Liver (tissue), 9 donors: ENCODE data around the gene VASP. TPM values are rescaled to one million over a fixed set of nuclear protein-coding genes. Genes with fewer than 3 reads are reported as not detected.

ENCODE experiments used
- DNase-seq: peaks from one replicate; pipeline ENCODE4 v3.0.0-alpha.2; 2017; ENCODE audit warnings: low spot score
- H3K27ac ChIP-seq, 2 donors: one replicate each; pipeline ENCODE4 v1.7.0; 2013; ENCODE audit warnings: inconsistent platforms in 2 of 2, low read length in 2 of 2, control low read depth in 1 of 2, low read depth in 1 of 2, mild to moderate bottlenecking in 1 of 2
- H3K27me3 ChIP-seq, 4 donors: one replicate each; pipeline versions ENCODE4 v1.6.1 to v1.7.0; 2013; ENCODE audit warnings: low read length in 3 of 4, inconsistent platforms in 1 of 4, mild to moderate bottlenecking in 1 of 4, moderate library complexity in 1 of 4; ENCODE audit not compliant: control insufficient read depth in 4 of 4, insufficient read depth in 4 of 4
- H3K36me3 ChIP-seq, 4 donors: one replicate each; pipeline versions ENCODE4 v1.6.1 to v1.7.0; 2013; ENCODE audit warnings: low read length in 3 of 4, mild to moderate bottlenecking in 3 of 4, low read depth in 1 of 4, moderate library complexity in 1 of 4; ENCODE audit not compliant: control insufficient read depth in 4 of 4, insufficient read depth in 3 of 4
- H3K4me1 ChIP-seq, 4 donors: one replicate each; pipeline versions ENCODE4 v1.6.1 to v1.7.0; 2013; ENCODE audit warnings: low read length in 3 of 4, mild to moderate bottlenecking in 3 of 4, moderate library complexity in 1 of 4; ENCODE audit not compliant: control insufficient read depth in 4 of 4, insufficient read depth in 4 of 4
- H3K4me3 ChIP-seq, 3 donors: one replicate each; pipeline versions ENCODE4 v1.6.1 to v1.7.0; 2013; ENCODE audit warnings: low read length in 3 of 3, control low read depth in 1 of 3, low read depth in 1 of 3, mild to moderate bottlenecking in 1 of 3
- H3K9ac ChIP-seq, 2 donors: one replicate each; pipeline ENCODE4 v1.7.0; 2013; ENCODE audit warnings: low read length in 2 of 2, mild to moderate bottlenecking in 2 of 2, moderate library complexity in 2 of 2, control low read depth in 1 of 2, low read depth in 1 of 2
- H3K9me3 ChIP-seq, 4 donors: one replicate each; pipeline versions ENCODE4 v1.6.1 to v1.7.0; 2013; ENCODE audit warnings: low read length in 3 of 4; ENCODE audit not compliant: control insufficient read depth in 4 of 4
- CTCF ChIP-seq: fragments of 150-350 bp; IDR thresholded peaks from 2 replicates; pipeline ENCODE4 v1.5.1; 2017; ENCODE audit warnings: improper control_type of control experiment, low read depth, low read length; ENCODE audit not compliant: missing input control
- EGR1 ChIP-seq, 2 donors: IDR thresholded peaks; 2 replicates each; pipeline ENCODE4 v1.6.1; 2016 to 2018; ENCODE audit warnings: antibody characterized with exemption in 2 of 2, low read depth in 2 of 2
- FOXA1 ChIP-seq: IDR thresholded peaks from 2 replicates; pipeline ENCODE4 v1.6.1; 2016; ENCODE audit warnings: antibody characterized with exemption
- FOXA2 ChIP-seq: IDR thresholded peaks from 2 replicates; pipeline ENCODE4 v1.6.1; 2016; ENCODE audit warnings: antibody characterized with exemption
- GABPA ChIP-seq, 2 donors: IDR thresholded peaks in 1 of 2; conservative IDR thresholded peaks in 1 of 2; 2 replicates each; pipeline ENCODE4 v1.6.1; 2016; ENCODE audit warnings: antibody characterized with exemption in 2 of 2, mild to moderate bottlenecking in 1 of 2, moderate library complexity in 1 of 2
- HNF4A ChIP-seq, 2 donors: conservative IDR thresholded peaks; 2 replicates each; pipeline ENCODE4 v1.6.1; 2016; ENCODE audit warnings: antibody characterized with exemption in 2 of 2, mild to moderate bottlenecking in 2 of 2
- HNF4G ChIP-seq: IDR thresholded peaks from 2 replicates; pipeline ENCODE4 v1.6.1; 2016; ENCODE audit warnings: antibody characterized with exemption
- MAX ChIP-seq: IDR thresholded peaks from 2 replicates; pipeline ENCODE4 v1.6.1; 2016; ENCODE audit warnings: antibody characterized with exemption
- RAD21 ChIP-seq, 2 donors: IDR thresholded peaks; 2 replicates each; pipeline ENCODE4 v1.6.1; 2016; ENCODE audit warnings: antibody characterized with exemption in 2 of 2, mild to moderate bottlenecking in 2 of 2
- RXRA ChIP-seq, 2 donors: IDR thresholded peaks; 2 replicates each; pipeline ENCODE4 v1.6.1; 2017 to 2018; ENCODE audit warnings: antibody characterized with exemption in 2 of 2, mild to moderate bottlenecking in 1 of 2
- SP1 ChIP-seq: IDR thresholded peaks from 2 replicates; pipeline ENCODE4 v1.6.1; 2018; ENCODE audit warnings: antibody characterized with exemption, mild to moderate bottlenecking
- TAF1 ChIP-seq: conservative IDR thresholded peaks from 2 replicates; pipeline ENCODE4 v1.6.1; 2016; ENCODE audit warnings: antibody characterized with exemption, mild to moderate bottlenecking
- ZBTB33 ChIP-seq: IDR thresholded peaks from 2 replicates; pipeline ENCODE4 v1.6.1; 2016; ENCODE audit warnings: antibody characterized with exemption
- WGBS: extraction: QIAGEN DNeasy Blood & Tissue Kit; methylation state at CpG from one replicate; pipeline ENCODE4 v1.1.7; 2013; 5-methylcytosine and 5-hydroxymethylcytosine counted together
- polyA plus RNA-seq, 2 donors: library from polyadenylated mRNA; stranded (reverse) in 1 of 2; unstranded in 1 of 2; fragments of 200-250 nt in 1 of 2; fragments of >200 nt in 1 of 2; fragmentation: Nextera tagmentation in 1 of 2; extraction: Ambion mirVana in 1 of 2; gene quantifications; one replicate each; pipeline versions ENCODE4 v1.2.1 to v1.2.3, GENCODE V29; 2013 to 2015
- total RNA-seq, 2 donors: library from RNA; depleted of rRNA; stranded (reverse); fragments of >200 nt; gene quantifications; one replicate each; pipeline ENCODE4 v1.2.3, GENCODE V29; 2014
- TF ChIP-seq, protein P1 (sequence below): IDR thresholded peaks from 2 replicates; pipeline ENCODE4 v1.6.1; 2016; ENCODE audit warnings: antibody characterized with exemption, mild to moderate bottlenecking
- donor health status: healthy.
- donor health status: healthy.
- donor health status: healthy.
- donor health status: healthy.
- donor health status: healthy.

Gene VASP
- total and polyA plus RNA-seq, 4 donors = 7.3 to 29.1 (median 22.7) TPM

- Histone ChIP-seq H3K27ac (no peak overlapping the region), H3K9me3 (no peaks in the 10 kb centered on the region), H3K9ac (no peak overlapping the region), H3K4me3 (no peak overlapping the region), H3K4me1 (peaks cover 5 to 23% (median 9%) of the 10 kb centered on the region in 4 donors), H3K36me3 (peaks cover 1 to 23% (median 9%) of the 10 kb centered on the region in 4 donors), H3K27me3 (no peaks in the 10 kb centered on the region)
- peak; percentile 9 to 19 for TF ChIP-seq HNF4A (conservative IDR thresholded peaks at IDR 0.05)
- no peak for TF ChIP-seq ZBTB33
- TF ChIP-seq GABPA (IDR thresholded peaks at IDR 0.05 in 1 of 2, conservative IDR thresholded peaks at IDR 0.05 in 1 of 2) = no peak
- TF ChIP-seq MAX = no peak
- TF ChIP-seq TAF1 = no peak
- TF ChIP-seq RXRA (IDR thresholded peaks at IDR 0.05) = peak in 1 of 2 donors; percentile 16
- TF ChIP-seq, protein P1, sequence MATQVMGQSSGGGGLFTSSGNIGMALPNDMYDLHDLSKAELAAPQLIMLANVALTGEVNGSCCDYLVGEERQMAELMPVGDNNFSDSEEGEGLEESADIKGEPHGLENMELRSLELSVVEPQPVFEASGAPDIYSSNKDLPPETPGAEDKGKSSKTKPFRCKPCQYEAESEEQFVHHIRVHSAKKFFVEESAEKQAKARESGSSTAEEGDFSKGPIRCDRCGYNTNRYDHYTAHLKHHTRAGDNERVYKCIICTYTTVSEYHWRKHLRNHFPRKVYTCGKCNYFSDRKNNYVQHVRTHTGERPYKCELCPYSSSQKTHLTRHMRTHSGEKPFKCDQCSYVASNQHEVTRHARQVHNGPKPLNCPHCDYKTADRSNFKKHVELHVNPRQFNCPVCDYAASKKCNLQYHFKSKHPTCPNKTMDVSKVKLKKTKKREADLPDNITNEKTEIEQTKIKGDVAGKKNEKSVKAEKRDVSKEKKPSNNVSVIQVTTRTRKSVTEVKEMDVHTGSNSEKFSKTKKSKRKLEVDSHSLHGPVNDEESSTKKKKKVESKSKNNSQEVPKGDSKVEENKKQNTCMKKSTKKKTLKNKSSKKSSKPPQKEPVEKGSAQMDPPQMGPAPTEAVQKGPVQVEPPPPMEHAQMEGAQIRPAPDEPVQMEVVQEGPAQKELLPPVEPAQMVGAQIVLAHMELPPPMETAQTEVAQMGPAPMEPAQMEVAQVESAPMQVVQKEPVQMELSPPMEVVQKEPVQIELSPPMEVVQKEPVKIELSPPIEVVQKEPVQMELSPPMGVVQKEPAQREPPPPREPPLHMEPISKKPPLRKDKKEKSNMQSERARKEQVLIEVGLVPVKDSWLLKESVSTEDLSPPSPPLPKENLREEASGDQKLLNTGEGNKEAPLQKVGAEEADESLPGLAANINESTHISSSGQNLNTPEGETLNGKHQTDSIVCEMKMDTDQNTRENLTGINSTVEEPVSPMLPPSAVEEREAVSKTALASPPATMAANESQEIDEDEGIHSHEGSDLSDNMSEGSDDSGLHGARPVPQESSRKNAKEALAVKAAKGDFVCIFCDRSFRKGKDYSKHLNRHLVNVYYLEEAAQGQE = no peak
- no peak for TF ChIP-seq CTCF
- no peak for TF ChIP-seq HNF4G
- TF ChIP-seq EGR1 (IDR thresholded peaks at IDR 0.05; ENCODE audit: low read depth in 2 of 2) = no peak
- DNase-seq = no peak
- WGBS = 66% methylated on average over 15 of the region's 15 CpGs
These were observed 17.4 kb downstream of the VASP start for GRCh38 chr19:45524575-45525129.

GRCh38 chr19:45526143-45526542, 18.9 kb downstream of the VASP start:
- DNase-seq = no peak
- no peak overlapping the region for H3K4me3 ChIP-seq
- H3K36me3 ChIP-seq = peaks cover 0 to 17% (median 4%) of the 10 kb centered on the region in 4 donors
- no peaks in the 10 kb centered on the region for H3K9me3 ChIP-seq
- WGBS = 69% methylated on average over 9 of the region's 9 CpGs
- H3K27ac ChIP-seq = no peak overlapping the region
- TF ChIP-seq FOXA1 (no peak), MAX (no peak), FOXA2 (no peak), SP1 (peak; percentile 63), RAD21 (IDR thresholded peaks at IDR 0.05) (no peak)
- no peak overlapping the region for H3K9ac ChIP-seq
- H3K4me1 ChIP-seq = peaks cover 5 to 23% (median 9%) of the 10 kb centered on the region in 4 donors
- H3K27me3 ChIP-seq = no peaks in the 10 kb centered on the region
